ENCODE measurements around the gene TAS1R3. TPM values are rescaled to one million over a fixed set of nuclear protein-coding genes. Genes with fewer than 3 reads are reported as not detected.

Gene TAS1R3
- total RNA-seq, 1 donor from 2014 or later, result 1.3 TPM

- Mint-ChIP-seq H3K4me1 (ENCODE audit: low read depth, unreplicated experiment) (no peaks in the 10 kb centered on the region), H3K27ac (ENCODE audit: unreplicated experiment) (peak overlapping the region; percentile 62), H3K4me3 (ENCODE audit: unreplicated experiment) (no peak overlapping the region), H3K36me3 (ENCODE audit: unreplicated experiment) (no peaks in the 10 kb centered on the region), H3K27me3 (ENCODE audit: unreplicated experiment) (peaks cover 11% of the 10 kb centered on the region), H3K9me3 (ENCODE audit: unreplicated experiment) (peaks cover 9% of the 10 kb centered on the region)
- TF ChIP-seq CTCF (IDR thresholded peaks at IDR 0.05; ENCODE audit: partially characterized antibody, unreplicated experiment), result no peak
- DNase-seq, result no peak
Measured at GRCh38 chr1:1340791-1341548, 9.9 kb downstream of the TAS1R3 start.

GRCh38 chr1:1341549-1342021, 10.5 kb downstream of the TAS1R3 start:
- Mint-ChIP-seq H3K36me3 (ENCODE audit: unreplicated experiment) (no peaks in the 10 kb centered on the region), H3K9me3 (ENCODE audit: unreplicated experiment) (peaks cover 9% of the 10 kb centered on the region), H3K4me1 (ENCODE audit: low read depth, unreplicated experiment) (no peaks in the 10 kb centered on the region), H3K27ac (ENCODE audit: unreplicated experiment) (peak overlapping the region; percentile 62), H3K27me3 (ENCODE audit: unreplicated experiment) (peaks cover 11% of the 10 kb centered on the region), H3K4me3 (ENCODE audit: unreplicated experiment) (no peak overlapping the region)
- TF ChIP-seq CTCF (IDR thresholded peaks at IDR 0.05; ENCODE audit: partially characterized antibody, unreplicated experiment), result no peak
- no peak for DNase-seq

GRCh38 chr1:1342061-1342562, 11.0 kb downstream of the TAS1R3 start:
- DNase-seq, result no peak
- Mint-ChIP-seq H3K4me1 (ENCODE audit: low read depth, unreplicated experiment) (peaks cover 5% of the 10 kb centered on the region), H3K4me3 (ENCODE audit: unreplicated experiment) (no peak overlapping the region), H3K27me3 (ENCODE audit: unreplicated experiment) (peaks cover 13% of the 10 kb centered on the region), H3K27ac (ENCODE audit: unreplicated experiment) (no peak overlapping the region), H3K36me3 (ENCODE audit: unreplicated experiment) (no peaks in the 10 kb centered on the region), H3K9me3 (ENCODE audit: unreplicated experiment) (peaks cover 9% of the 10 kb centered on the region)
- no peak for TF ChIP-seq CTCF (IDR thresholded peaks at IDR 0.05; ENCODE audit: partially characterized antibody, unreplicated experiment)

- Mint-ChIP-seq H3K36me3 (ENCODE audit: unreplicated experiment) (no peaks in the 10 kb centered on the region), H3K27ac (ENCODE audit: unreplicated experiment) (no peak overlapping the region), H3K4me3 (ENCODE audit: unreplicated experiment) (no peak overlapping the region), H3K4me1 (ENCODE audit: low read depth, unreplicated experiment) (peaks cover 8% of the 10 kb centered on the region), H3K9me3 (ENCODE audit: unreplicated experiment) (peaks cover 9% of the 10 kb centered on the region), H3K27me3 (ENCODE audit: unreplicated experiment) (peaks cover 15% of the 10 kb centered on the region)
- no peak for DNase-seq
- no peak for TF ChIP-seq CTCF (IDR thresholded peaks at IDR 0.05; ENCODE audit: partially characterized antibody, unreplicated experiment)
Measured at GRCh38 chr1:1342584-1343115, 11.6 kb downstream of the TAS1R3 start.
